ENCODE measurements around the gene NLGN1.

The NLGN1 gene

DNA sequence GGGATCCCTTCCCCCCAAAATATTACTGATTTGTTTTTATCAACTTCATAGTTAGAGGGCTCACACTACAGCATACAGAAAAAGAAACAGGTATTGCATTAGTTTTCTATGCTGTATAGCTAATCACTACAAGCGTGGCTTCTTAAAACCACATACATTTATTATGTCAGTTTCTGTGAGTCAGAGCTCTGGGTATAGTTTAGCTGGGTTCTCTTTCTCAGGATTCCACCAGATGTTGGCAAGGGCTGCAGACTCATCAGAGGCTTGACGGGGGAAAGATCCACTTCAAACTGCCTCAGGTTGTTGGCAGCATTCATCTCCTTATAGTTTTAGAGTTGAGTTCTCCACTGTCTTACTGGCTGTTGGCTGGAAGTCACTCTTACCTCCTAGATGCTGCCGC lies 328.0 kb downstream of the NLGN1 start:
- DNase-seq (ENCODE audit: low spot score), result no peak

DNA sequence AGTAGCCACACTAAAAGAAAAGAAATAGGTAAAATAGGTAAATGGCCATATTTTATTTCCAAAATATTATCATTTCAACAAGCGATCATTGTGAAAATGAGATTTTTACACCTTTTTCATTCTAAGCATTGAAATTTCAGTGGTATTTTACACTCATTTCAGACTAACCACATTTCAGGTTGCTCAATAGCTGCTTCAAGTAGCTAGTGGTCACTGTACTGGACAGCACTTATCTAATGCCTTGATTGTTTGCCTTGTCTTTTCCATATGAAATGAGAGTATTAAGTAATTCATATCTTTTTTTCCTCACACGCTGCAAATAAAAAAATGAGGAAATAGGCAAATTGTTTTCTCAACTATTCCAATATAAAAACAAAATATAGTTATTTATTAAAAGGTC lies 332.8 kb downstream of the NLGN1 start:
- no peak for DNase-seq (ENCODE audit: low spot score)

DNA sequence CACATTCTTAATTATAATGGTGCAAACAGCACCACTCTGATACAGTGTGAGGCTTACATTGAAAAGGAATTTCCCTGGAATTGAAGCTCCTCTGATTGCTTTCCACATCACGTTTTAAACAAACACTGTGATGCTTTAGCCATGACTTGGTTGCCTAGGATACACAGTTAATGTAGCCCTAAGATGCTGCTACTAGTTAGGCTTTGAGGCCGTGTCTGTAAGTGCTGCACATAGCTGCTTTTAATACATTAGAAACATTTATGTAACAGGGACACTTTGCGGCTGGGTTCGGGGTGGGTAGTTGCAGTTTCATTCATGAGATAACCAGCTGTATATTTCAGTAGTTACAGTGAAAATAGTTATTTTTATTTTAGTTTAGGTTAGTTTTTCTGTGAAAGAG lies 334.7 kb downstream of the NLGN1 start:
- DNase-seq (ENCODE audit: low spot score), result no peak

DNA sequence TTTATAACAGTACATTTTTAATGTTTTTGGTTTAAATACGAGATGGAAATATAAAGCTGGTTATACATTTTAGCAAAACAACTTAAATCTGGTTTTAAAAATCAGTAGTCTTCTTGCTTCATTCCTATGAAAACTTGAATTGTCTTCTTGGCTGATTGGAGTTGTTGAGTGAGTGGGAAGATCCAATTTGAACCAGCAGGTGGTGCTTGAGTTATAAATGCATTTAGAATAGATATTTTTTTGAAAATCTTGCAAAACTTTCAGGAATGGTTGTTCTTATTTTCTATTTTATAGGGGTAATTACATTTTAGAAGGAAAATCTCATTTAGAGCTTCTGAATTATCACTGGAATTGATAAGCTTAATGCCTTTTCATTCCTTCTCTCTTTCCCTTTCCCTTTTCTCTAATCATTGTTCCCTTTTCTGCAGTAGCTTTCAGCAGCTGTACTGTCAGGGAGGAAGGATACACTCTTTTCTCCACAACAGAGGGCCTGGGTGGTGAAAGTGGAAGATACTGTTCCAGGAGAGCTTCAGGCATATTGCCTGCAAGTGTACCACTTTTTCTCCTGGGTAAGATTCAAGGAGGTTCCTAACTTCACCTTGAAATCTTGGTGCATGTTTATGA lies 335.6 kb downstream of the NLGN1 start:
- no peak for DNase-seq (ENCODE audit: low spot score)

DNA sequence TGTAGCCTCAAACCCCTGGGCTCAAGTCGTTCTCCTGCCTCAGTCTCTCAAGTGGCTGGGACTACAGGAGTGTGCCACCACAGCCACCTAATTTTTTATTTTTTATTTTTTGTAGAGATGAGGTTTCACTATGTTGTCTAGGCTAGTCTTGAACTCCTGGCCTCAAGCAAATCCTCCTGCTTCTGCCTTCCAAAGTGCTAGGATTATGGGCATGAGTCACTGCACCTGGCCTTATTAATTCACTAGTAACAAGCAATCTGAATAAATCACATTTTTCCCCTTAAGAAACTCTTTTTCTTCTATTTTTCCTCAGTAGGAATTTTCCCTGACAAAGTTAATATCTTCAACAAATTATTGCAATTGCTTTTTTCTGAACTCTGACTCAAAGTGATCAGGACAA lies 336.9 kb downstream of the NLGN1 start:
- no peak for DNase-seq (ENCODE audit: low spot score)

- DNase-seq (ENCODE audit: low spot score), result no peak
Observed at GRCh38 chr3:173734895-173735294, 337.4 kb downstream of the NLGN1 start.

- no peak for DNase-seq (ENCODE audit: low spot score)
Observed at GRCh38 chr3:173735841-173736240, 338.3 kb downstream of the NLGN1 start.

DNA sequence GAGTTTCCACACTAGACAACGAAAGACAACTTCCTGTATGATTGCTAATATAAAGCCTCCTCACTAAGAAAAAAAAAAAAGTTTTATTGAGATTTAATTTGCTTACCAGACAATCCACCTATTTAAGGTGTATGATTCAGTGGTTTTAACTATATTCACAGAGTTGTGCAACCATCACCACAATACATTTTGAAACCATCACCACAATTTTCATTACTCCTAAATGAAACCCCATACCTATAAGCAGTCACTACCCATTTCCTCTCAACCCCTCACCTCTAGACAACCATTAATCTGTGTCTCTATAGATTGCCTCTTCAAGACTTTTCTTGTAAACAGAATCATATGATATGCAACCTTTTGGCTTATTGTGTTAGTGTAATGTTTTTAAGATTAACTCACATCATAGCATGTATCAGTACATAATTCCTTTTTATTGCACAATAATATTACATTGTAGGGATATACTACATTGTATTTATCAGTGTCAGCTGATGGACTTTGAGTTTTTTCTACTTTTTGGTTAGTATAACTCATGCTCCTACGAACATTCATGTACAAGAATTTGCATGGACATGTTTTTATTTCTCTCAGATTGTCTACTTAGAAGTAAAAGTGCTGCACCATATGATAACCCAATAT lies 339.7 kb downstream of the NLGN1 start:
- no peak for DNase-seq (ENCODE audit: low spot score)

DNA sequence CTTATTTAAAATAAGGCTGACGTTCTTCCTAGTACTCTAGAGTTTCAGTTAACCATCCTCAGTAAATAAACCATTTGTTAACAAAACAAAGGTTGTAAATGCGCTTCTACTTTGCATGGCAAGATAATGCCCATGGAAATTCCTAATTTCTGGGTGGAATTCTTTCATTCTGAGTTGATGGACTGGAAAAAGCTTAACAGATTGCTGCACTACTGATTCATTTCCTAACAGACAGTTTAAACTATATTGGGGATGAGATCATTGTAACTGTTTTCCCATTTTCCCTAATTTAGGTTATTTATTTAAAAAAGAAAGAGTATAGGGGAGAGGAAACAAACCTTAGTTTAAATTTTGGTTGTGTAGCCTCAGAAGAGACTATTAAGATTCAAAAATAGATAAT lies 342.2 kb downstream of the NLGN1 start:
- no peak for DNase-seq (ENCODE audit: low spot score)

DNA sequence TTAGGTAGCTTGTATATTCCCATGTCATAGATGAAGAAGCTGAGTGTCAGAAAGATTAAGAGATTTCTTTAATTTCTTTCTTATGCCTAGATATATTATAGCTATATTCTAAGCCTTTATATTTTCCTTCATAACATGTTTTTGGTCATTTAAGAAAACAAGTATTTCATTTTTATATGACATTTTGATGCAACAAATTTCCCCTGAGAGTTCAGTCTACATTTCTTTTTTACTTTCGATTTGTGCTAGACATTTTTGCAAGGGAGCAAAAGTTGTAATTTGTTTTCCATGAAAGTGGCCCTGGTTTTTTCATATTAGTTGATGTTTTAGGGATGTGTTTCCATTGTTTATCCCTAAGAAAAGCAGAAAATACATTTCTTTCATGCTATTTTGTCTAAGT lies 344.9 kb downstream of the NLGN1 start:
- no peak for DNase-seq (ENCODE audit: low spot score)

GRCh38 chr3:173743111-173743510 lies 345.6 kb downstream of the NLGN1 start:
- no peak for DNase-seq (ENCODE audit: low spot score)

DNA sequence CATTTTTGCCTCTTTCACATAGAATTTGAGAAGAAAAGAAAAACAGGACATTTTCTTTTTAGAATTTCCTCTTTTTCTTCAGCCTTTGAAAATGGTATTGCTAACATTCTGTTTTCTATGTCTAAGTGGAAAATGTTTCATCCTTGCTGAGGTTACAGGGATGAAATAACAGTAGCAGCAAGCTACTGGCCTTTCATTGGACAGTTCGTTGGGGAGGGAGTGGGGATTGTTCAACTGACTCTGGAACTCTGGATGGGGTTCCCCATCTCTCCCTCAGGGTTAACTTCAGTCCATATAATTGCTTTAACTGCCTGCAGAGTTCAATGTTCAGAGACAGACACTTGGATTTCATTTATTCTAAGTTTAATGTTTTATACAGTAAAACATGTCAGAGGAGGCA lies 346.0 kb downstream of the NLGN1 start:
- DNase-seq (ENCODE audit: low spot score), result no peak

GRCh38 chr3:173744479-173744878 lies 346.9 kb downstream of the NLGN1 start:
- no peak for DNase-seq (ENCODE audit: low spot score)

DNA sequence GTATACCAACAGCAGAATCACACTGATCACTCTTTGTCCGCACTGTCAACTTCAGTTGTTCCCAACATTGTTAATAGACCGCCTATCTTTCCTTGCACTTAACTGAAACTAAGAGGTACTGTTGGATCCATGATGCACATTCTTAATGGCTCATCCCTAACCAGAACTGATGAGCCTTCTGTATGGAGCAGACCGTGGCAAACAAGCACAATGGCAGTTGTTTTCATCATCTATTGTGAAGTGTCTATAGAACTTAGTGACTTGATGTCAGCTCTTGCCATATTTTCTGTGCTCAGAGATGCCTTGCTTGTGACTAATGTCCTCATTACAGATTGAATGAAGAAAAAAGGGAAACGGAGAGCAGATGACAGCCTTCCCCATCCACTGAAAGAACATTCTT lies 347.4 kb downstream of the NLGN1 start:
- DNase-seq (ENCODE audit: low spot score), result no peak

DNA sequence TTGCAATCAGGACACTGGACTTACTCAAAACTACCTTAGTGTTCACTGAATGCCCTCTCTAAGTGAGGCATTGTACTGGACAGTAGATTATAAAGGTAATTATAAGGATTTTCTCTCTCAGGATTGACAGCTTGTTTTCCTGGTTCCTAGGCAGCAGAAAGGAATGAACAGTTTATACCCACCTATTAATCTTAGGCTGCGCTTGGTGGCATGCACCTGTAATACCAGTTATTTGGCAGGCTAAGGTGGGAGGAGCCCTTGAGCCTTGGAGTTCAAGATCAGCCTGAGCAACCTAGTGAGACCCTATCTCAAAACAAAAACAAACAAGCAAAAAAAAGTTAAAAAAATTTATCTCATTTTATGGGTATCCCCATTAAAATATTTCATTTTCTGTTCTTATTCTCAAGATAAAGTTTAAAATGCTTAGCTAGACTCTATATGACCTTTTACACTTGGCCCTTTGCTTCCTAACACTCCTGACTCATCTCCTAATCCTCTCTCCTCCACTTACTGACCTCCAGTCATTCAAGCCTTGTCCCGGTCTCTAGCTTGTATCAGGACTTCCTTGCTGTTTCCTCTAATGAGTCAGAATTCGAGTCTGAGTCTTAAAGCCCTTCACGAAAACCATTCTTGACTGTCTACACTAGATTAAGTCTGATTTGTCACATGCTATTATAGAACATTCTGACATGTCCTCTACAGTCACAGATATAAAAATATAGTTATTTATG lies 348.6 kb downstream of the NLGN1 start:
- no peak for DNase-seq (ENCODE audit: low spot score)

GRCh38 chr3:173747427-173747826 lies 349.9 kb downstream of the NLGN1 start:
- no peak for DNase-seq (ENCODE audit: low spot score)

DNA sequence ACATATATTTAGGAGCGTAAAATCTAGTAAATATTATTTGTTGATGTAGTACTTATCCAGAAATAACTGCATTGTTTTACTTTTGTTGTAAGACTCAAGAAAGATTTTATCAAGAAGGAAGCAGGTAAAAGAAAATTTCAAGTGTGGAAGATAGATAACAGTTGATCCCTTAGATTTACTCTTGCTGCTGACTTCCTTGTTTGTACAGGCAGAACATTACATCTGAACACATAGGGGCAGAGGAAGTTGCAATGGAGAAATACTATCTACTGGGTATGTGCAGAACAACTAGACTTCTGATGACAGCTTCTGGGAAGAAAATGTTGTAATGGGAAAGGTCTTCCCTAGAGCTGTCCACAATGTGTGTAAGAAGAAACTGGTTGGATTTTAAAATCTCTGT lies 350.6 kb downstream of the NLGN1 start:
- no peak for DNase-seq (ENCODE audit: low spot score)

DNA sequence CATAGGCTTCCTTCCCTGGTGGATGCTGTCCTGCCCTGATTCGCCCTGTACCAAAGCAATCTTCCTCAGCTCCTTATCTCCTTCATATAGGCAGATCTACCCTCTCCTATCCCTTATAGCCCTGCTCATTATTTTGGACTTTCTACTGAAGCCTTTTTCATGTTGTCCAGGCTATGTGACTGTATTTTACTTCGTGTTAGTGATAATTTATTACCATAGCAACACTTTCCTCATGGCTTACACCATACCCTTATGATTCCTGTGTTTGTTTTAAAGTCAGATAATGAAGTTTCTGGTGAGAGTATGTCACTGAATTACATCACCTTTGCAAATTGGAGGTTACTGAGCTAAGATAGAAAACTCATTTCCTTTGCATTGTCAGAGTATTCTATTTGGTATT lies 352.6 kb downstream of the NLGN1 start:
- no peak for DNase-seq (ENCODE audit: low spot score)

- DNase-seq (ENCODE audit: low spot score), result no peak
Observed at GRCh38 chr3:173750591-173750990, 353.0 kb downstream of the NLGN1 start.

- DNase-seq (ENCODE audit: low spot score), result no peak
Observed at GRCh38 chr3:173753593-173753992, 356.0 kb downstream of the NLGN1 start.

- DNase-seq (ENCODE audit: low spot score), result no peak
Observed at GRCh38 chr3:173755161-173755560, 357.6 kb downstream of the NLGN1 start.

- DNase-seq (ENCODE audit: low spot score), result no peak
Observed at GRCh38 chr3:173761161-173761560, 363.6 kb downstream of the NLGN1 start.

- DNase-seq (ENCODE audit: low spot score), result no peak
Observed at GRCh38 chr3:173762501-173762900, 365.0 kb downstream of the NLGN1 start.

DNA sequence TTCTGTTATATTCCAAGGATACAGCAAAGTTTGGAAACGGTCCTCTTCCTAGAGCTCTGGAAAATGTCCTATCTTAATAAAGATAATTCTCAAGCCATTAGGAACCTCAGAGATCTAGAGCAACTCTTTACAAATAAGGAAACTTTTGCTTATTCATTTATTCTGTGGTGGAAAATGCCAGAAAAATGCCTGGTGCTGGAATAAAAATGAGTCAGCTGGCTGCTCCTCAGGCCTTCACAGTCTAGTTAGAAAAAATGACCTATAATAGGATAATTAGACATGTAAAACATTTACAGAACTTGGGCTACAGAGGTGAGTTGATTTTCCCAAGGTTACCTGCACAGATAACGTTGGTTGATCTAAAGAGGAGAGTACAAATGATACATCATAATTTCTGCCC lies 372.5 kb downstream of the NLGN1 start:
- no peak for DNase-seq (ENCODE audit: low spot score)
